SH-SY5Y (cell line): Measurements from ENCODE around the gene NCBP2.

Source experiments
- GATA2 ChIP-seq: IDR thresholded peaks from 2 replicates; pipeline ENCODE4 v1.6.1; 2011; ENCODE audit warnings: mild to moderate bottlenecking, low read depth, low read length
- GATA3 ChIP-seq: IDR thresholded peaks from 2 replicates; pipeline ENCODE4 v1.6.1; 2011; ENCODE audit warnings: low read depth, mild to moderate bottlenecking, low read length, moderate library complexity

DNA sequence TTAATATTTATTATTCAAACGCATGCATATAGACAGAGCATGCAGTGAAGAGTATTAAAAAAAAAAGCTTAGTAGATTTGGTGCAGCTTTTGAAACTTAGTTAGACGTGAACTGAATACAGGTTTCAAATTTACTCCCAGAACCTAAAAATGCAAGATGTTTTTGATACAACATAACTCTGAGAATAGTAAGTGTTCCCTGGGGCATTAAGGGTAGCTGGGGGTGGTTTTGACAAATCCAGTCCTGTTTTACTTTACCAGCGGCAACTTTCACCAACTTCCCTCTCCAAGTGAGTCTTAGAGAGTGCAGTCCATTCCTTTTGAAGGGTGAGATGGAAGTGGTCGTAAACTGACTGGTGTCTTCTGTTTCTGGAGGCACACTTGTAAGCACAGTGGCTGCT, 11.2 kb downstream of the NCBP2 start:
- TF ChIP-seq GATA2, result no peak
- no peak for TF ChIP-seq GATA3
